GM19238 (cell line): ENCODE data around the gene MTIF2.
"Not testable (repeated sequence)": the region's sequence is repeated elsewhere in the genome, so short reads cannot be mapped to it uniquely, and the experiment has no call there.

ENCODE experiments used
- DNase-seq: peaks from one replicate; pipeline ENCODE4 v3.0.0; 2011; ENCODE audit warnings: low spot score; ENCODE audit not compliant: insufficient read length

The MTIF2 gene

DNA sequence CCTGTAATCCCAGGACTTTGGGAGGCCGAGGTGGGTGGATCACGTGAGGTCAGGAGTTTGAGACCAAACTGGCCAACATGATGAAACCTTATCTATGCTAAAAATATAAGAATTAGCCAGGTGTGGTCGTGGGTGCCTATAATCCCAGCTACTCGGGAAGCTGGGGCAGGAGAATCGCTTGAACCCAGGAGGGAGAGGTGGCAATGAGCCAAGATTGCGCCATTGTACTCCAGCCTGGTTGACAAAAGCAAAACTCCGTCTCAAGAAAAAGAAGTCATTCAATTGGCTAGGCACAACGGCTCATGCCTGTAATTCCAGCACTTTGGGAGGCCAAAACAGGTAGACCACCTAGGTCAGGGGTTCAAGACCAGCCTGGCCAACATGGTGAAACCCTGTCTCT lies 27.4 kb downstream of the MTIF2 start:
- not testable (repeated sequence) for DNase-seq

DNA sequence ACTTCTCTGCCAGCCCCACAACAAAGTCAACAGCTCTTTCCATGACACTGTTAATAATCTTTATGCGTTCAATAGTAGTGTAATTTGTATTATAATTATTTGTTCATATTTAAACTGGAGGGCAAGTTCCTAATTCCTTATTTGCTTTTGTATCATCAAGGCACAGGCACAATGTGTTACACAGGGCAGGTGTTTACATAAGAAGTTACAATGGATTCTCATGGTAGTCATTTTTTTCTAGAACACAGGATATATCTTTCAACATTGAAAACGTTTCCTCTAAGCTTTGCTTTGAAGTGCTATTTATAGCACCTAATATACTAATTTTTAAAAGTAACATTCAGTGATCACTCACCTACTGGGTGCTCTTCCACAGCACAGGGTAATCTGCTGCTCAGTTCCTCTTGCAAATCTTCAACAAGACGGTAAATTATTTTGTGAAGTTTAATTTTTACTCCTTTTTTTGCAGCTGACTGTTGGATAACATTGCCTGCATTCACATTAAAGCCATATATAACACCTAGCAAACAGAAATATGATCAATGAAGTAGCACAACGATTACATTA lies 29.3 kb downstream of the MTIF2 start:
- no peak for DNase-seq

DNA sequence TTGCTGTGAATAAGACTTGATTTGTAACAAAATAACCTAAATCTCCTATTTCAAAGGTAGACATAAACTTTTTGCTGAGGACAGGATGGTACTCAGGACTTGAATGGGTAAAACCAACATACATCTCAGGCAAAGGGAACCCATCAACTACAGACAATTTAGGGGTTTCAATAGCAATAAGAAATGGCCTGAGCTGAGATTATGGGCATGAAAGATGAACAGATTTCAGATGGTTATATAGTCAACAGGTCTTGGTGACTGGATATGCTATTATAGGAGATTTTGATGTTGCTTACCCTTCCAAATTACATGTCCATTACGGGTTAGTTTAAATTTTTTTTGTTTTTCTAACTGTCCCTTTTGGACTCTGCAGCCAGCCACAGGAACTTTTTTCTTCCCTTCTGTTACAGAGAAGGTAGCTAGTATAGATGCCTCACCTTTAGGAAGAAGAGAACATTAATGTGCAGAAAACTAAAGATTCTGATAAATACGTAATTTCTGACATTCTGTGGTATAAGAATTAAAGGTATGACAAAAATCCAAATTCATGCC lies 32.0 kb downstream of the MTIF2 start:
- no peak for DNase-seq

DNA sequence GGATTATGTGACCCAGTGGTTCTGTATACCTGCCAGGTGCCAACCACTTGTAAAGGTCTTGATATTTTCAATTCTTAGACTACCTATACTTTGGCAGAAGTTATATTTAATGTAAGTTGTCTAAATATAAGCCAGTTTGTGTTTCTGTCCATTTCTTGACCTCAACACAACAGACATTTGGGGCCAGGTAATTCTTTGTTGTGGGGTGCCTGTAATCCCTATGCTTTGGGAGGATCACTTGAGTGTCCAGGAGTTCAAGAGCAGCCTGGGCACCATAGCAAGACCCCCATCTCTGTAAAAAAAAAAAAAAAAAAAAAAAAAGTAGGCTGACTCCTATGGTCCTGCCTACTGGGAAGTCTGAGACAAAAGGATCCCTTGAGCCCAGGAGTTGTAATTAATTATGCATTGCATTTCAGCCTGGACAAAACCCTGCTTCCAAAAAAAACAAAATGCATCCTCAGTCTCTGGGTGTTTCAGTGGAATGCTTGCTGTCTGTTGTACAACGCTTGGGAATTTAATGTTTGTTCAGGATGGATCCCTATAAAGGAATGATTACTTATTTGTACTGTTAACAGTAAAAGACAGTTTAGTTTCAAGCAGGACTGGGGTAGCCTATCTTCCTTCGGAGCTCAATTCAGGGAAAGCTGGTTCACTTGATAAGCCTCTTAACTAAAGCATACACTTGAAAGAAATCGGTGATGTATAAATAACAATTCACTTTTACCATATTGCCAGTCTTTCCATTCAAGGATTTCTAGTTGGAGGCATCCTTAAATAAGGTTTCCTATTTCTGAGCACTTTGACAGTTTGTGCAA lies 33.1 kb downstream of the MTIF2 start:
- DNase-seq, result no peak

DNA sequence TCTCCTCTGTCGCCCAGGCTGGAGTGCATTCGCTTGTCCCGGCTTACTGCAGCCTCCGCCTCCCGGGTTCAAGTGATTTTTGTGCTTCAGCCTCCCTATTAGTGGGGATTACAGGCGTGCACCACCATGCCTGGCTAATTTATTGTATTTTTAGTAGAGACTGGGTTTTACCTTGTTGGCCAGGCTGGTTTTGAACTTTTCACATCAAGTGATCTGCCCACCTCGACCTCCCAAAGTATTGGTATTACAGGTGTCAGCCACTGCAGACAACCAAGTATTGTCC lies 35.4 kb downstream of the MTIF2 start:
- no peak for DNase-seq

DNA sequence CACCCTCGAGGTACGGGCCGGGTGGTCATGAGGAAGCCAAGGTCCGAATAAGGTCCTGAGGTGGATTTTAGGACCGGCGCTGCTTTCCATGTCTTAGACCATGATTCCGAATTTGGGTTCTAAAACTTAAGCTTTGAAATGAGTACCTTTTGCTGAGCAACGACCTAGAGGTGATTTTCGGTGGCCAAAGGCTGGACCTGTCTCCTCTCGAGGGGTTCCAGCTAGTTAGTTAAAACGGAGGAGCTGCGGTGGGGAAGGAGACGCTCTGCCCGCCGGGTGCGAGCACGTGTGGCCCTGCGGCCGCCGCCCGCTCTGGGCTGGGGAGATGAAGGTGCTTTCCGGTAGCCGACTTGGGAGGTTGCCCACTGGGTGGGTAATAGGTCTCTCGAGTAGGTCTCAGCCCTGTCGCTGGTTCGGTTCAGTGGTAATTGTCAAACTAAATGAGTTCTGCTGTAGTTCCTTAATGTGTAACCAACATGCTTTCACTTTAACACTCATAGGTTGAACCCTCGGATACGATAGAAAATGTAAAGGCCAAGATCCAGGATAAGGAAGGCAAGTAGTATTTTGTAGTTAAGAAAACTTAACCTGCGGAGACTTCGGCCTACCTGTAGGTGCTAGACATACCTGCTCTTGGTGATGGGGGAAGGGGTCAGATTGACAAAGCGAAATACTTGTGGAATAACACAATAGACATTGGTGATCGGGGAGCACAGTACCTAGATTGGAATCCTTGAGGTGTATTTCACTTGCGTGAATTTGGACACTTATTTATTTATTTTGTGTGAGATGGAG lies 36.0 kb downstream of the MTIF2 start:
- DNase-seq, result peak; percentile 16

DNA sequence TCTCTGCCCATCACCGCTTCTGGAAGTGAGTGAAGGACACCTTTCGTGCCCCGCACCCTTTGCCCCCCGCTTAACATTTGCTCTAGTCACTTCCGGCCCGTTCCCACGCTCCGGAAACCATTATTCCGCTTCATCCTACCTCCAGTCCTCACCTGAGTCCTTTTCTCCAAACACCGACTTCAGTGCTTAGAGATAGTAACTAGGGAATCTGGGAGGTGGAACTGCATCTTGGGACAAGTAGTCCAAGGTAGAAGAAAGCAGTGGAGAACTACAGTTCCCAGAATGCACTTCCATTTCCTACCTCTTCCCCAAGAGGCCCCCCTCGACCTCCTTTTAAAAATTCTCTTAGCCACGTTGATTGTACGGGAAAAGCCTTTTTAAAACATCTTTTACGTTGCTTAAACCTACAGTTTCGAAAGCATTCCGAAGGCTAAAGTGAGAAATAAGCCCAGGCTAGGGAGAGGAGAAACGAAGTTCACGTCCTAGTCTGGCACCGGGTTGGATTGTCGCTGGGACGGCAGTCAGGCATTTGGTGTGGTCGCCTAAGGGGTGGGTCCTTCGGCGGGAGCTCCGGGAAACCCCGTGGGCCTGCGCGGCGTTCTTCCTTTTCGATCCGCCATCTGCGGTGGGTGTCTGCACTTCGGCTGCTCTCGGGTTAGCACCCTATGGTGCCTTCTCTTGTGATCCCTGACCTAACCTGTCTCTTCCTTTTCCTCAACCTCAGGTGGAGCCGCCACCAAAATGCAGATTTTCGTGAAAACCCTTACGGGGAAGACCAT lies 36.8 kb downstream of the MTIF2 start, which contains the start of the genes CLHC1 and RPS27A:
CLHC1 (minus strand) TSS at position 210 of the 779 bp plus-strand sequence. CDS start 9,882 bp downstream, outside the sequence.
RPS27A (plus strand) TSS at position 605 of the 779 bp plus-strand sequence; CDS start at position 742, 137 bp downstream.
- peak; percentile 62 for DNase-seq

DNA sequence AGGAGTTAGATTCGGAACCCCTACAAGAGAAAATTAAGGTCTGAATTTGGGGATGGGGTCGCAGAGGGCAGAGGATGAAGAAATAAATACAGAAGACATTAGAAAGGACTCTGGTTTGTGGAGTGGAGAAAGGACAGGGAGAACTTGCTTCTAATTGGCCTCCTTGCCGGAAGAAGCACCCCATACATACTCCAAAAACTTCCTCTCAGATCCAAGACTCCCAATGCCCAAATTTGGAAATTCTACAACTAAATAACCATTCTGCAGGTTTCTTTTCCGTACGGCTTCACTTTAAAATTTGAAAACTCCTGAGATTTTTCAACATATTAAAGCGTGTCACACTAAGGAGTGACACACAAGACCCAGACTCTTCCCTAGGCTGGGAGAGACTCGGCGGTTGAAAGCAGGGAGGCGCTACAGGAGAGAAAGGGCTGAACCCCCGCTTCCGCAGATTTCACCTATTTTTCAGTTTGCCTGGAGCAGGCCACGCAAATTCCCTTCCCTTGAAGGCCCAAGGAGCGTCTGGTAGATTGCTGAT lies 37.4 kb downstream of the MTIF2 start:
- no peak for DNase-seq

DNA sequence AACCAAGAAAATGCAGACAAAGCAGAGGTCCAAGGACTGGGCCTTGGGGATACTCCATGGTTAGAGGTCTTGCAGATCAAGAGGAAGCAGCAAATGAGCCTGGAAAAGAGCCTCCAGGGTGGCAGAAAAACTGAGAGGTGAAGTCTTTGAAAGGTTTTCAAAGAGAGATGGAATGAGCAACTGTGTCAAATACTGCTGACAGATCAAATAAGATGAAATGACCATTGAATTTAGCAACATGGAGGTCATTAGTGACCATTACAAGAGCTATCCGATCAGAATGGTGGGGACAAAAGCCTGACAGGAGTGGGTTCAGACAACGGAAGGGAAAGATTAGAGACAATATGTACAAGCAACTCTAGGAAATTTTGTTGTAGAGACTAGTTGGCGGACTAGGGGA lies 38.5 kb downstream of the MTIF2 start:
- DNase-seq, result no peak

DNA sequence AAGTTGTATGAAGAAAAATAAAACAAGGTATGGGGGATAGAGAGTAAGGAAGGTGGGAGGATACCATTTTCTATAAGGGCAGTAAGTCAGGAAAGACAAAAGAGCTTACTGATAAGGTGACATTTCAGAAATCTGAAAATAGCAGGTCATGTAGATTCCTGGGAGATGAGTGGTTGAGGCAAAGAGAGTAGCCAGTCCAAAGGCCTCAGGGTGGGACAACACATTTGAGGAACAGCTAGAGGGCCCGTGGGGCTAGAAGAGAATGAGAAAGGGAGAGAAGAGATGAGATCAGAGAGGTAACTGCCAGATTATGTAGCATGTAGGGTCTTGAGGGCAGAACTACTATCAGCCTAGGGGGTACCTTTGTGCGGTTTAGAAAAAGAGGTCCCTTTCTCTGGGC lies 39.8 kb downstream of the MTIF2 start:
- DNase-seq, result no peak

DNA sequence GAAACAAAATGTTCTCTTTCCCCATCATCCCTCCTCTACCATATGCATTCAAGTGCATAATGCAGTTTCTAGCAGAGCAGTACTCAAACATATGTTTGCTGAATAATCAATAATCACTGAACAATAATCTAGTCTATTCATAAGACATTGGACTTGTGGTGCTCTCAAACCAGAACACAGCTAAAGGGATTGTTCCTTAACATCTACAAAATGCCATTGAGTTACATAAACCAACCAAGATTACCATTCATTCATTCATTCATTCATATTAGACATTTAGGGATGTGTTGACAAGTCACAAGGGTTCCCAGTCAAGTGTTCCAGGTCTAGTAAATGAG lies 40.8 kb downstream of the MTIF2 start:
- no peak for DNase-seq

DNA sequence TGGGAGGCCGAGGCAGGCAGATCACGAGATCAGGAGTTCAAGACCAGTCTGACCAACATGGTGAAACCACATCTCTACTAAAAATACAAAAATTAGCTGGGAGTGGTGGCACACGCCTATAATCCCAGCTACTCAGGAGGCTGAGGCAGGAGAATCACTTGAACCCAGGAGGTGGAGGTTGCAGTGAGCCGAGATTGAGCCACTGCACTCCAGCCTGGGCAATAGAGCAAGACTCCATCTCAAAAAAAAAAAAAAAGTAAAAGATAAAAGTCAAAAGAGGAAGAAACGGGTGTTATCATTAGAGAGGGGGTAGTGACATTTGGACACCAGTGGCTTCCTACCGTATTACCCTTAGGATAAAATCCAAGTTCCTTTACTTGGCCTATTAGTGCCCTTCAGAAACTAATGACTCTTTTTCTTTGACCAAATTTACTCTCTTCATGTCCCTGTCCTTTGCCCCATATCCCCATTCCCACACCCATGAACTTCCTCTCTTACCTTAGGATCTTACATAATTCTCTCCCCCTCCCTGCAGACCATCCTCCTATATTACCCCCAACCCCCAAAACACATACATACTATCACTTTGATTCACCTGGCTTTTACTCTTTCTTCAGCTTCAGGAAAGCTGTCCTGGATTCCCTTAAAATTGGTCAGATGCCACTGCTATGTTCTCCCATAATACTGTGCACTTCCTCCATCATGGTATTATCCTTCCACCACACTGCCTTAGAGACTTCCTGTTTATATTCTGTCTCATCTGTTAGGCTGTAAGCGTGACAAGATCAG lies 41.4 kb downstream of the MTIF2 start:
- DNase-seq, result not testable (repeated sequence)

DNA sequence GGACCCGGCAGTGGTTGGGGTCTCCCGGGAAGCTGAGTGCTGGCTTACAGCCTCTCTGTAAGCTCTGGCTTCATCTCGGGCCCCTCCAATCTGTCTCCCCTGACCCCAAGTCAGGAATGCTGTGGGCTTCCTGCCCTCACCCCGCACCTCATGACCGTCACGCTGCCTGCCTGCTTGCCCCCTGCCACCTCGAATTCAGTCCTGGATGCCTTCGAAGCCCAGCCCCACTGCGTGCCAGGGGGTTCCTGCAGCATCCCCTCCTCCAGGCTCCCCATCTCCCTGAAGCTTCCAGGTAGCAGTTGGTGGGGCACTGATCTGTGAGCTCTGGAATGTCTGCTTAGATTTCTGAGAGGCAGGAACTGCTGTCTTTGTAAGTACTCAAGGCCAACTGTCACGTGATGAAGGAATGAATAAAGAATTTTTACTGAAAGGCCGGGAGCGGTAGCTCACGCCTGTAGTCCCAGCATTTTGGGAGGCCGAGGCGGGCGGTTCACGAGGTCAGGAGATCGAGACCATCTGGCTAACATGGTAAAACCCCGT lies 43.5 kb downstream of the MTIF2 start:
- DNase-seq, result no peak

DNA sequence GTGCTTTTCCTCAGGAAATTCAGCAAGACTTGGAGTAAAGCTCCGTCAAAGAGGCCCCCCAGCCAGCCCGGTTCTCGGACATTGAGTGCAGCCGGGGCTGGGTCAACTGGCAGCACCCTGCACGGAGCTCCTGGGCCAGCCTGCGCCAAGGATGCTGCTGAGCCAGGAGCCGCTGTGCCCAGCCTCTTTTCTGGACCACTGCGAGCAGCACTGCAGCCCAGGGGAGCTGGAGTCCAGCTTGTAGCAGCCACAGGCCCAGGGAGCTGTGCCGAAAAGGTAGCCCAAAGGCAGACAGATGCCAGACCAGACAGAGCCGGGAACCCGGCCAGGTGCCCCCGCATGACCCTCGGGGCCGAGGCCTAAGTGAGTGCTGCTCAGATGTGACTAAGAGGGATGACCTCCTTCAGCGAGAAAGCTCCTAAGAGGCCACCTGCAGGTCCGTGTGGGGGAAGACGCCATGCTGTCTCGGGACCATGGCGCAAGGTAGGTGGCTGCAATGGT lies 44.2 kb downstream of the MTIF2 start:
- DNase-seq, result no peak

DNA sequence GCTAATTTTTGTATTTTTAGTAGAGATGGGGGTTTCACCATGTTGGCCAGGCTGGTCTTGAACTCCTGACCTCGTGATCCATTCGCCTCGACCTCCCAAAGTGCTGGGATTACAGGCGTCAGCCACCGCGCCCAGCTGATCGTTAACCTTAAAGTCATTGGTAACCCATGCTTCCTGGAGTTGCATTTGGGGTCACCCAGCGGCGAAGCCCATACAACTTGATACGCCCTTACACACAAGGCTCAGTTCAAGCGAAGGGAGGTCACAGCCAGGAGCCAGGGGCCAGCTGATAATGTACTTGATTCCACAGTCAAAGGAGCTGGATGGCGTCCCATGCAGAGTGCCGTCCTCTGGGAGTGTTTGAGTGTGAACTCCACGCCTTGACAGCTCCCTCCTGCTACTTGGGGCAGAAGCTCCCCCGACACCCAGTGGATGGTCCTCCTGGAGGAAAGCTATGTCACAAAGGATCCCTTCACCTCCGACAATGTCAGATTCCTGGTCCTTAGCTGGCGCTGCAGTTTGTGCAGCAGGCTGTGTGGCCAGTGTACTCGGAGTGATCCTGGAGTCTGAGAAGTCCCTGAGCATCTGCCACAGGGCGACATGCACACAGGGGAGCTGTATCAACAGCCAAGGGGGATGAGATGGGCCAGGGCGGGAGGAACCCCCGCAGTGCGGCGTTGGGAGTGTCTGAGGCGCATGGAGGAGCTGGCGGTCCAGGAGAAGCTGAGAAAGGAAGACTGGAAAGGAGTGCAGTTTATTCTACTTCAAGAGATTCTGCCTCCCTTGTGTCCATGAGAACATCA lies 44.9 kb downstream of the MTIF2 start:
- DNase-seq, result no peak

DNA sequence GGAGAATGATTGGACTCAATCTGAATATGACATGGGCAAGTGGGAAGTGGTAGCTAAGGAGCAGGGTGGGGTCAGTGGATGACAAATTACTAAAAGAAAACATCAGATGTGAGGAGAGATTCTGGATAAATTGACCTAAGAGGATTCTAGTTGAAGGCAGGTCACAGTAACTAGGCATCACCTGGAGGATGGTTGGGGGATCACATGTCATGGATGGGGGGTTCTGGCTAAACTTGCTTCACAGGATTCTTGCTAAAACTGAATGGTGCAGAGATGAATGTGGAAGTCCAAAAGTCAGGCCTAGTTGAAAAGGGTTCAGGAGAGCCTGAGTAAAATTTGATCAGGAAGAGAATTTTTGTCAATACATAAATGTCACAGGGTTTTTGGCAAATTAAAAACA lies 55.2 kb downstream of the MTIF2 start:
- DNase-seq, result no peak

DNA sequence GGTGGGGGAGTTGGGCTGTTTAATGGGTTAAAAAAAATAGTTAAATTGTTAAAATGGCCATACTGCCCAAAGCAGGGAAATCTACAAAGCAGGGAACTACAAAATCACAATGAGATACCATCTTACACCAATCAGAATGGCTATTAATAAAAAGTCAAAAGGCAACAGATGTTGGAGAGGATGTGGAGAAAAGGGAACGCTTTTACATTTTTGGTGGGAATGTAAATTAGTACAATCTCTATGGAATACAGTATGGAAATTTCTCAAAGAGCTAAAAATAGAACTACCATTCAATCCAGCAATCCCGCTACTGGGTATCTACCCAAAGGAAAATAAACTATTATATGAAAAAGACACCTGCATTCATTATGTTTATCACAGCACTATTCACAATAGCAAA lies 64.1 kb downstream of the MTIF2 start:
- no peak for DNase-seq

DNA sequence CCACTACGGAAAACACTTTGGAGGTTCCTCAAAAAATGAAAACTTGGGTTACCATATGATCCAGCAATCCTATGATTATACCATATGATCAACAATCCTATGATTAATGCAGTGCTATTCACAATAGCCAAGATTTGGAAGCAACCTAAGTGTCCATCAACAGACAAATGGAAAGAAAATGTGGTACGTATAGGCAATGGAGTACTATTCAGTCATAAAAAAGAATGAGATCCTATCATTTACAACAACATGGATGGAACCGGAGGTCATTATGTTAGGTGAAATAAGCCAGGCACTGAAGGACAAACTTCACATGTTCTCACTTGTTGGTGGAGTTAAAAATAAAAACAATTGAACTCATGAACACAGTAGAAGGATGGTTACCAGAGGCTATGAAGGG lies 64.5 kb downstream of the MTIF2 start:
- DNase-seq, result no peak

DNA sequence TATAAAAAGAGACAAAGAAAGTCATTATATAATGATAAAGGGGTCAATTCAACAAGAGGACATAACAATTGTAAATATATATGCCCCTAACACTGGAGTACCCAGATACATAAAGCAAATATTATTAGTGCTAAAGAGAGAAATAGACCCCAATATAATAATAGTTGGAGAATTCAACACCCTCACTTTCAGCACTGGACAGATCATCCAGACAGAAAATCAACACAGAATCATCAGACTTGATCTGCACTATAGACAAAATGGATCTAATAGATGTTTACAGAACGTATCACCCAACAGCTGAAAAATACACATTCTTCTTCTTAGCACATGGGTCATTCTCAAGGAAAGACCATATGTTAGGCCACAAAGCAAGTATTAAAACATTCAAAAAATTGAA lies 68.6 kb downstream of the MTIF2 start:
- no peak for DNase-seq
